HAP-1 (cell line): ENCODE data around the gene MAPT.
"Not testable (repeated sequence)": the region's sequence is repeated elsewhere in the genome, so short reads cannot be mapped to it uniquely, and the experiment has no call there.

ENCODE experiments used
- DNase-seq, 2 experiments: peaks; one replicate each; pipeline ENCODE4 v3.0.0-alpha.2; 2016 to 2020; ENCODE audit warnings: low spot score in 2 of 2
- H3K27me3 ChIP-seq: fragments of 250-450 bp; sonication (Bioruptor Pico); 2 replicates; pipeline ENCODE4 v1.5.1; 2020; ENCODE audit warnings: low read depth, mild to moderate bottlenecking, moderate library complexity
- H3K36me3 ChIP-seq: fragments of 250-450 bp; sonication (Bioruptor Pico); replicated peaks from 2 replicates; pipeline ENCODE4 v1.5.1; 2020; ENCODE audit warnings: mild to moderate bottlenecking
- H3K4me1 ChIP-seq: fragments of 250-450 bp; sonication (Bioruptor Pico); 2 replicates; pipeline ENCODE4 v1.5.1; 2020; ENCODE audit warnings: mild to moderate bottlenecking
- H3K4me3 ChIP-seq: fragments of 250-450 bp; sonication (Bioruptor Pico); 2 replicates; pipeline ENCODE4 v1.5.1; 2020; ENCODE audit warnings: mild to moderate bottlenecking, moderate library complexity
- H3K9me3 ChIP-seq: fragments of 250-450 bp; sonication (Bioruptor Pico); 2 replicates; pipeline ENCODE4 v1.5.1; 2020; ENCODE audit warnings: mild to moderate bottlenecking, moderate library complexity
- in situ Hi-C: fragments of 300-500 bp; cut with MboI; formaldehyde crosslinking; loops from 3 replicates; pipeline ENCODE4 v1.14.3; 2020; ENCODE audit warnings: low sequenced_read_pairs, inconsistent platforms, mixed read lengths

MAPT gene

GRCh38 chr17:45913030-45913429, 18.7 kb downstream of the MAPT start:
- in situ Hi-C loops, H3K4me1 ChIP-seq, DNase-seq, H3K36me3 ChIP-seq, H3K4me3 ChIP-seq, H3K9me3 ChIP-seq, H3K27me3 ChIP-seq: not testable (repeated sequence)

GRCh38 chr17:45914047-45914717, 19.8 kb downstream of the MAPT start:
- Histone ChIP-seq H3K9me3 (no peaks in the 10 kb centered on the region; the same call in 1 of the 2 replicates), H3K4me3 (no peak overlapping the region), H3K27me3 (no peaks in the 10 kb centered on the region), H3K4me1 (no peaks in the 10 kb centered on the region), H3K36me3 (no peaks in the 10 kb centered on the region)
- in situ Hi-C loops = no loop called here
- DNase-seq = no peak

GRCh38 chr17:45915263-45915662, 20.9 kb downstream of the MAPT start:
- Histone ChIP-seq H3K4me1 (no peaks in the 10 kb centered on the region), H3K4me3 (no peak overlapping the region), H3K9me3 (no peaks in the 10 kb centered on the region; the same call in 1 of the 2 replicates), H3K36me3 (no peaks in the 10 kb centered on the region), H3K27me3 (no peaks in the 10 kb centered on the region)
- in situ Hi-C loops = no loop called here
- no peak for DNase-seq

- Histone ChIP-seq H3K4me3 (no peak overlapping the region), H3K9me3 (no peaks in the 10 kb centered on the region; the same call in 1 of the 2 replicates), H3K36me3 (no peaks in the 10 kb centered on the region), H3K4me1 (no peaks in the 10 kb centered on the region), H3K27me3 (no peaks in the 10 kb centered on the region)
- in situ Hi-C loops = no loop called here
- no peak for DNase-seq
Observed at GRCh38 chr17:45917081-45917480, 22.7 kb downstream of the MAPT start.

GRCh38 chr17:45918241-45918745, 23.9 kb downstream of the MAPT start:
- H3K9me3 ChIP-seq = no peaks in the 10 kb centered on the region
- no peaks in the 10 kb centered on the region for H3K27me3 ChIP-seq
- no peak overlapping the region for H3K4me3 ChIP-seq
- no peaks in the 10 kb centered on the region for H3K4me1 ChIP-seq
- no peak for DNase-seq
- in situ Hi-C loops = no loop called here
- no peaks in the 10 kb centered on the region for H3K36me3 ChIP-seq

GRCh38 chr17:45919136-45919535, 24.8 kb downstream of the MAPT start:
- Histone ChIP-seq H3K36me3 (no peaks in the 10 kb centered on the region), H3K27me3 (no peaks in the 10 kb centered on the region), H3K4me1 (no peaks in the 10 kb centered on the region), H3K4me3 (no peak overlapping the region), H3K9me3 (no peaks in the 10 kb centered on the region)
- in situ Hi-C loops = no loop called here
- no peak for DNase-seq

- Histone ChIP-seq H3K4me3 (no peak overlapping the region), H3K9me3 (no peaks in the 10 kb centered on the region), H3K36me3 (no peaks in the 10 kb centered on the region), H3K4me1 (no peaks in the 10 kb centered on the region), H3K27me3 (no peaks in the 10 kb centered on the region)
- DNase-seq = no peak
- in situ Hi-C loops = no loop called here
Observed at GRCh38 chr17:45920083-45920482, 25.7 kb downstream of the MAPT start.

GRCh38 chr17:45923511-45924268, 29.3 kb downstream of the MAPT start:
- no peak overlapping the region for H3K4me3 ChIP-seq
- in situ Hi-C loops = no loop called here
- no peaks in the 10 kb centered on the region for H3K27me3 ChIP-seq
- H3K36me3 ChIP-seq = no peaks in the 10 kb centered on the region
- H3K9me3 ChIP-seq = no peaks in the 10 kb centered on the region
- no peak for DNase-seq
- no peaks in the 10 kb centered on the region for H3K4me1 ChIP-seq

- H3K36me3 ChIP-seq = no peaks in the 10 kb centered on the region
- no peaks in the 10 kb centered on the region for H3K9me3 ChIP-seq
- H3K4me1 ChIP-seq = no peaks in the 10 kb centered on the region
- H3K4me3 ChIP-seq = no peak overlapping the region
- H3K27me3 ChIP-seq = no peaks in the 10 kb centered on the region
- DNase-seq = no peak
- in situ Hi-C loops = no loop called here
Observed at GRCh38 chr17:45924332-45924820, 30.0 kb downstream of the MAPT start.

- no peak for DNase-seq
- Histone ChIP-seq H3K4me3 (no peak overlapping the region), H3K36me3 (no peaks in the 10 kb centered on the region), H3K9me3 (no peaks in the 10 kb centered on the region), H3K27me3 (no peaks in the 10 kb centered on the region), H3K4me1 (no peaks in the 10 kb centered on the region)
- in situ Hi-C loops = no loop called here
Observed at GRCh38 chr17:45925311-45925710, 31.0 kb downstream of the MAPT start.

GRCh38 chr17:45927247-45927646, 32.9 kb downstream of the MAPT start:
- Histone ChIP-seq H3K9me3 (no peaks in the 10 kb centered on the region), H3K36me3 (no peaks in the 10 kb centered on the region), H3K4me3 (no peak overlapping the region), H3K27me3 (no peaks in the 10 kb centered on the region), H3K4me1 (no peaks in the 10 kb centered on the region)
- no peak for DNase-seq
- in situ Hi-C loops = no loop called here

- no peak for DNase-seq
- in situ Hi-C loops = no loop called here
- no peaks in the 10 kb centered on the region for H3K27me3 ChIP-seq
Observed at GRCh38 chr17:45929344-45929743, 35.0 kb downstream of the MAPT start.

GRCh38 chr17:45930420-45930951, 36.1 kb downstream of the MAPT start:
- no peaks in the 10 kb centered on the region for H3K27me3 ChIP-seq
- DNase-seq = no peak
- no peaks in the 10 kb centered on the region for H3K4me1 ChIP-seq
- no peaks in the 10 kb centered on the region for H3K9me3 ChIP-seq
- H3K36me3 ChIP-seq = no peaks in the 10 kb centered on the region
- H3K4me3 ChIP-seq = no peak overlapping the region
- in situ Hi-C loops = no loop called here

More at GRCh38 chr17:45929344-45929743, 35.0 kb downstream of the MAPT start:
- H3K9me3 ChIP-seq = no peaks in the 10 kb centered on the region
- no peaks in the 10 kb centered on the region for H3K4me1 ChIP-seq
- H3K4me3 ChIP-seq = no peak overlapping the region
- H3K36me3 ChIP-seq = no peaks in the 10 kb centered on the region

- Histone ChIP-seq H3K36me3 (no peaks in the 10 kb centered on the region), H3K27me3 (no peaks in the 10 kb centered on the region), H3K4me3 (no peak overlapping the region), H3K4me1 (no peaks in the 10 kb centered on the region), H3K9me3 (no peaks in the 10 kb centered on the region)
- in situ Hi-C loops = no loop called here
- no peak for DNase-seq
Observed at GRCh38 chr17:45931677-45932076, 37.3 kb downstream of the MAPT start.
